GM12878 (cell line): ENCODE results near the gene KCNH5. TPM values are rescaled to one million over a fixed set of nuclear protein-coding genes. Genes with fewer than 3 reads are reported as not detected.

Source experiments
- ATAC-seq: fragments of 200-7000 bp; cut with Tn5 transposase; 3 replicates; pipeline ENCODE4 v1.9.1; 2020; ENCODE audit warnings: mild to moderate bottlenecking, moderate library complexity
- BruUV-seq: library from RNA; stranded (reverse); fragments of 400-500 nt; replicated peaks from 2 replicates; lab custom pipeline; 2021; lab: Mats Ljungman, UMichigan
- CTCF ChIA-PET: fragments of 300-600 bp; sonication (Branson Sonifier 250); formaldehyde crosslinking; extraction: SDS; loops from one replicate; lab custom pipeline; 2021; ENCODE audit warnings: inconsistent platforms; lab: Yijun Ruan, JAX
- POLR2A ChIA-PET: fragments of 350-600 bp; formaldehyde crosslinking; extraction: SDS; loops from one replicate; lab custom pipeline; 2021; ENCODE audit warnings: inconsistent platforms; lab: Charles Lee
- RAD21 ChIA-PET: fragments of 300-600 bp; sonication (Branson Sonifier 250); formaldehyde crosslinking; loops from one replicate; lab custom pipeline; 2023; ENCODE audit warnings: antibody characterized with exemption; ENCODE audit not compliant: unreplicated experiment; lab: Charles Lee
- SMC1A ChIA-PET: fragments of 300-600 bp; sonication (Branson Sonifier 250); formaldehyde crosslinking; loops from one replicate; lab custom pipeline; 2023; ENCODE audit not compliant: unreplicated experiment, uncharacterized antibody; lab: Charles Lee
- DNase-seq: peaks from one replicate; pipeline ENCODE4 v3.0.0-alpha.2; 2011; ENCODE audit warnings: low read depth, low spot score
- FAIRE-seq: peaks from 3 replicates; lab custom pipeline; 2011; peaks lifted over from hg19 to GRCh38; lab: Jason Lieb, UNC
- H2AFZ ChIP-seq: 2 replicates; pipeline ENCODE4 v1.6.0; 2011; ENCODE audit warnings: low read depth, low read length, control low read depth; ENCODE audit not compliant: control insufficient read depth
- H3K27ac ChIP-seq: 2 replicates; pipeline ENCODE4 v1.5.1; 2011; ENCODE audit warnings: control low read depth; ENCODE audit not compliant: control insufficient read depth, insufficient read depth
- H3K27me3 ChIP-seq, 2 experiments: replicated peaks in 1 of 2; 2 replicates each; pipeline versions ENCODE4 v1.6.0 to v1.6.1; 2011; ENCODE audit warnings: low read length in 1 of 2; ENCODE audit not compliant: control insufficient read depth in 2 of 2, insufficient read depth in 2 of 2
- H3K36me3 ChIP-seq, 2 experiments: 2 replicates each; pipeline ENCODE4 v1.5.1; 2011; ENCODE audit warnings: low read length in 1 of 2; ENCODE audit not compliant: control insufficient read depth in 2 of 2, insufficient read depth in 2 of 2
- H3K4me1 ChIP-seq: 2 replicates; pipeline ENCODE4 v1.6.1; 2011; ENCODE audit warnings: mild to moderate bottlenecking, low read length, moderate library complexity, mixed read lengths; ENCODE audit not compliant: control insufficient read depth, insufficient read depth
- H3K4me2 ChIP-seq: 2 replicates; pipeline ENCODE4 v1.6.0; 2011; ENCODE audit warnings: control low read depth; ENCODE audit not compliant: control insufficient read depth, insufficient read depth
- H3K4me3 ChIP-seq: fragments of 200-600 bp; sonication (generic); 2 replicates; pipeline ENCODE4 v1.5.1; 2016
- H3K79me2 ChIP-seq: 2 replicates; pipeline ENCODE4 v1.6.0; 2011; ENCODE audit warnings: low read length; ENCODE audit not compliant: control insufficient read depth, insufficient read depth
- H3K9ac ChIP-seq: 2 replicates; pipeline ENCODE4 v1.8.0; 2011; ENCODE audit warnings: low read length, control low read depth, mixed read lengths; ENCODE audit not compliant: control insufficient read depth, insufficient read depth
- H3K9me3 ChIP-seq: replicated peaks from 3 replicates; pipeline ENCODE4 v1.5.1; 2011; ENCODE audit warnings: mild to moderate bottlenecking, low read length; ENCODE audit not compliant: control insufficient read depth, insufficient read depth
- H4K20me1 ChIP-seq: 2 replicates; pipeline ENCODE4 v1.6.0; 2011; ENCODE audit not compliant: control insufficient read depth, insufficient read depth
- ASH2L ChIP-seq: fragments of 300-600, 200-600 bp; sonication (generic); IDR thresholded peaks from 2 replicates; pipeline ENCODE4 v1.6.1; 2017; ENCODE audit warnings: low read depth, mild to moderate bottlenecking, borderline replicate concordance
- BHLHE40 ChIP-seq, 2 experiments: fragments of 450-650 bp in 1 of 2; IDR thresholded peaks; 2 replicates each; pipeline ENCODE4 v1.6.1; 2011 to 2017; ENCODE audit warnings: low read depth in 2 of 2, borderline replicate concordance in 1 of 2, improper control_type of control experiment in 1 of 2, low read length in 1 of 2, mild to moderate bottlenecking in 1 of 2
- CUX1 ChIP-seq: IDR thresholded peaks from 2 replicates; pipeline ENCODE4 v1.6.1; 2012; ENCODE audit warnings: improper control_type of control experiment, low read depth, low read length; ENCODE audit not compliant: insufficient replicate concordance
- IKZF2 ChIP-seq, 2 experiments: fragments of 450-650 bp; IDR thresholded peaks; 2 replicates each; pipeline ENCODE4 v1.6.1; 2017; ENCODE audit warnings: mild to moderate bottlenecking in 2 of 2, moderate library complexity in 2 of 2
- NR2C2 ChIP-seq: IDR thresholded peaks from 2 replicates; pipeline ENCODE4 v1.6.1; 2011; ENCODE audit warnings: borderline replicate concordance, low read depth; ENCODE audit not compliant: control insufficient read depth, insufficient read length
- POLR2A ChIP-seq: IDR thresholded peaks from 2 replicates; pipeline ENCODE4 v1.6.1; 2011; ENCODE audit warnings: low read depth, mild to moderate bottlenecking, low read length
- POLR2AphosphoS5 ChIP-seq: IDR thresholded peaks from 2 replicates; pipeline ENCODE4 v1.6.1; 2011; ENCODE audit warnings: mild to moderate bottlenecking, low read length, inconsistent platforms
- ZBTB11 ChIP-seq: fragments of 450-650 bp; formaldehyde crosslinking; IDR thresholded peaks from 2 replicates; pipeline ENCODE4 v1.5.0; 2022; ENCODE audit warnings: mild to moderate bottlenecking, missing genetic modification characterization
- ZNF217 ChIP-seq: fragments of 450-650 bp; IDR thresholded peaks from 2 replicates; pipeline ENCODE4 v1.6.1; 2017; ENCODE audit warnings: antibody characterized with exemption, mild to moderate bottlenecking
- WGBS: methylation state at CpG from one replicate; pipeline ENCODE4 v1.1.6; 2016; ENCODE audit warnings: low lambda C conversion rate; ENCODE audit not compliant: insufficient replicate concordance, insufficient coverage; ENCODE audit errors: missing lambda C conversion rate; 5-methylcytosine and 5-hydroxymethylcytosine counted together
- in situ Hi-C: fragments of 300-500 bp; cut with MboI; formaldehyde crosslinking; loops from 9 replicates; pipeline ENCODE4 v1.14.3; 2018; ENCODE audit warnings: mixed read lengths
- intact Hi-C: fragments of 100-400 bp; cut with micrococcal nuclease; formaldehyde crosslinking; loops from one replicate; pipeline ENCODE4 v1.14.2; 2022; ENCODE audit not compliant: unreplicated experiment
- polyA plus RNA-seq, 11 experiments: library from polyadenylated mRNA; depleted of rRNA in 4 of 11; unstranded in 6 of 11; stranded (reverse) in 5 of 11; fragments of >200 nt; fragmentation: Nextera tagmentation in 4 of 11; fragmentation: Illumina TruSeq in 1 of 11; extraction: Ambion mirVana in 4 of 11; extraction: Trizol in 1 of 11; gene quantifications; 1 replicate in 1 of 11; 2 replicates in 10 of 11; pipeline versions ENCODE4 v1.2.1 to v1.2.3, GENCODE V29; 2011 to 2016; ENCODE audit warnings: inconsistent platforms in 2 of 11, missing spikeins in 2 of 11, low read depth in 1 of 11
- total RNA-seq, 4 experiments: library from RNA; depleted of rRNA in 3 of 4; stranded (reverse); fragments of >200 nt in 3 of 4; fragmentation: Illumina TruSeq in 1 of 4; extraction: Trizol in 1 of 4; gene quantifications; 2 replicates each; pipeline versions ENCODE4 v1.2.1 to v1.2.3, GENCODE V29; 2013 to 2021
- TF ChIP-seq, protein P1 (sequence below): fragments of 150-350 bp; IDR thresholded peaks from 2 replicates; pipeline ENCODE4 v1.6.1; 2014; ENCODE audit warnings: mild to moderate bottlenecking, low read depth, low read length

The KCNH5 gene
- total and polyA plus RNA-seq, 10 of the 15 experiments (the other 5 are each of a cell fraction or from before 2014, with no cell fraction given) = under 0.01 to 0.04 (median 0.04) TPM; not detected in 7

- H3K9ac ChIP-seq = no peak overlapping the region
- no peaks in the 10 kb centered on the region for H3K36me3 ChIP-seq
- H3K4me2 ChIP-seq = no peak overlapping the region
- no peaks in the 10 kb centered on the region for H3K27me3 ChIP-seq
- no TSS peak for BruUV-seq
- RAD21 ChIA-PET = no interaction called here
- H3K4me3 ChIP-seq = no peak overlapping the region
- SMC1A ChIA-PET = interaction anchor here (0.9 kb wide), 1 partner anchor 8 kb away, joined by 3 read pairs; no protein-coding TSS in a partner anchor
- DNase-seq (no peak), FAIRE-seq (no peak), ATAC-seq (no peak)
- no peaks in the 10 kb centered on the region for H3K4me1 ChIP-seq
- no peaks in the 10 kb centered on the region for H3K79me2 ChIP-seq
- POLR2A ChIA-PET = interaction anchor here (0.6 kb wide), 1 partner anchor 1139 kb away, joined by 3 read pairs; no protein-coding TSS in a partner anchor
- no peaks in the 10 kb centered on the region for H3K9me3 ChIP-seq
- CTCF ChIA-PET = no interaction called here
- intact Hi-C loops = no loop called here
- H4K20me1 ChIP-seq = no peaks in the 10 kb centered on the region
- 3% methylated on average over 2 of the region's 2 CpGs for WGBS
- H3K27ac ChIP-seq = no peak overlapping the region
- no peak overlapping the region for H2AFZ ChIP-seq
- TF ChIP-seq ZBTB11 (CRISPR knock-in tag) (no peak), ASH2L (no peak), ZNF217 (no peak), POLR2A (no peak), POLR2AphosphoS5 (no peak), IKZF2 (IDR thresholded peaks at IDR 0.05) (no peak), NR2C2 (no peak), BHLHE40 (IDR thresholded peaks at IDR 0.05; ENCODE audit: borderline replicate concordance in 1 of 2, low read depth in 2 of 2, low read length in 1 of 2) (no peak), CUX1 (no peak)
- TF ChIP-seq, protein P1, sequence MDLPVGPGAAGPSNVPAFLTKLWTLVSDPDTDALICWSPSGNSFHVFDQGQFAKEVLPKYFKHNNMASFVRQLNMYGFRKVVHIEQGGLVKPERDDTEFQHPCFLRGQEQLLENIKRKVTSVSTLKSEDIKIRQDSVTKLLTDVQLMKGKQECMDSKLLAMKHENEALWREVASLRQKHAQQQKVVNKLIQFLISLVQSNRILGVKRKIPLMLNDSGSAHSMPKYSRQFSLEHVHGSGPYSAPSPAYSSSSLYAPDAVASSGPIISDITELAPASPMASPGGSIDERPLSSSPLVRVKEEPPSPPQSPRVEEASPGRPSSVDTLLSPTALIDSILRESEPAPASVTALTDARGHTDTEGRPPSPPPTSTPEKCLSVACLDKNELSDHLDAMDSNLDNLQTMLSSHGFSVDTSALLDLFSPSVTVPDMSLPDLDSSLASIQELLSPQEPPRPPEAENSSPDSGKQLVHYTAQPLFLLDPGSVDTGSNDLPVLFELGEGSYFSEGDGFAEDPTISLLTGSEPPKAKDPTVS = no peak
- in situ Hi-C loops = no loop called here
Observed at GRCh38 chr14:63026491-63026890, 18.8 kb downstream of the KCNH5 start.
